Loucy (cell line): Measurements from ENCODE around the gene SLC6A13.

ENCODE experiments used
- H2AFZ ChIP-seq: fragments of 200-600 bp; sonication (generic); 2 replicates; pipeline ENCODE4 v1.6.0; 2016; ENCODE audit warnings: antibody characterized with exemption, mild to moderate bottlenecking, low read length, moderate library complexity
- H3F3A ChIP-seq: fragments of 200-600 bp; 2 replicates; pipeline ENCODE4 v1.6.0; 2016; ENCODE audit warnings: antibody characterized with exemption, low read depth, mild to moderate bottlenecking
- H3K27me3 ChIP-seq: fragments of 200-600 bp; sonication (generic); 2 replicates; pipeline ENCODE4 v1.6.1; 2014; ENCODE audit warnings: low read length, mild to moderate bottlenecking; ENCODE audit not compliant: insufficient read depth, poor library complexity, severe bottlenecking
- H3K36me3 ChIP-seq: fragments of 200-600 bp; sonication (generic); 2 replicates; pipeline ENCODE4 v1.6.1; 2016; ENCODE audit warnings: low read length; ENCODE audit not compliant: insufficient read depth
- H3K4me1 ChIP-seq: fragments of 200-600 bp; sonication (generic); 2 replicates; pipeline ENCODE4 v1.5.1; 2014; ENCODE audit warnings: low read length, mild to moderate bottlenecking; ENCODE audit not compliant: insufficient read depth, poor library complexity, severe bottlenecking
- H3K4me2 ChIP-seq: fragments of 200-600 bp; sonication (generic); 2 replicates; pipeline ENCODE4 v1.6.0; 2014; ENCODE audit warnings: antibody characterized with exemption, low read length, low read depth, mild to moderate bottlenecking; ENCODE audit not compliant: poor library complexity, severe bottlenecking
- H3K4me3 ChIP-seq: fragments of 200-600 bp; sonication (generic); 2 replicates; pipeline ENCODE4 v1.5.1; 2014; ENCODE audit warnings: low read length, mild to moderate bottlenecking, mixed read lengths; ENCODE audit not compliant: poor library complexity, severe bottlenecking
- H3K79me2 ChIP-seq: fragments of 200-600 bp; sonication (generic); 2 replicates; pipeline ENCODE4 v1.6.1; 2014; ENCODE audit warnings: low read length; ENCODE audit not compliant: insufficient read depth
- H3K9ac ChIP-seq: fragments of 200-600 bp; sonication (generic); 2 replicates; pipeline ENCODE4 v1.6.0; 2014; ENCODE audit warnings: mild to moderate bottlenecking, low read depth, low read length, moderate library complexity; ENCODE audit not compliant: poor library complexity, severe bottlenecking
- H3K9me2 ChIP-seq: fragments of 200-600 bp; sonication (generic); replicated peaks from 2 replicates; pipeline ENCODE4 v1.6.1; 2016; ENCODE audit warnings: low read depth, low read length, mixed read lengths
- H3K9me3 ChIP-seq: fragments of 200-600 bp; sonication (generic); 2 replicates; pipeline ENCODE4 v1.6.1; 2014; ENCODE audit warnings: mild to moderate bottlenecking, antibody characterized with exemption, low read length, low read depth; ENCODE audit not compliant: insufficient read depth
- H4K20me1 ChIP-seq: fragments of 200-600 bp; sonication (generic); 2 replicates; pipeline ENCODE4 v1.6.0; 2014; ENCODE audit warnings: antibody characterized with exemption, low read length, mild to moderate bottlenecking; ENCODE audit not compliant: insufficient read depth, poor library complexity, severe bottlenecking
- CTCF ChIP-seq: fragments of 200-600 bp; sonication (generic); conservative IDR thresholded peaks from 2 replicates; pipeline ENCODE4 v1.5.1; 2014; ENCODE audit warnings: mild to moderate bottlenecking, antibody characterized with exemption, low read length
- EZH2phosphoT487 ChIP-seq: fragments of 200-600 bp; IDR thresholded peaks from 2 replicates; pipeline ENCODE4 v1.6.1; 2018; ENCODE audit warnings: antibody characterized with exemption, mild to moderate bottlenecking, moderate library complexity, borderline replicate concordance

The SLC6A13 gene

GRCh38 chr12:272942-273341 lies 10.3 kb upstream of the SLC6A13 start:
- H4K20me1 ChIP-seq: no peaks in the 10 kb centered on the region
- no peaks in the 10 kb centered on the region for H3K79me2 ChIP-seq
- H3K9ac ChIP-seq: no peak overlapping the region
- H3K4me2 ChIP-seq: no peak overlapping the region
- TF ChIP-seq CTCF (no peak), EZH2phosphoT487 (no peak)
- H3K27me3 ChIP-seq: no peaks in the 10 kb centered on the region
- H3K36me3 ChIP-seq: no peaks in the 10 kb centered on the region
- H3K9me2 ChIP-seq: no peaks in the 10 kb centered on the region
- H3K4me1 ChIP-seq: peaks cover 20% of the 10 kb centered on the region
- H2AFZ ChIP-seq: no peak overlapping the region
- H3F3A ChIP-seq: no peaks in the 10 kb centered on the region
- H3K9me3 ChIP-seq: no peaks in the 10 kb centered on the region
- no peak overlapping the region for H3K4me3 ChIP-seq

- Histone ChIP-seq H3K9me3 (no peaks in the 10 kb centered on the region), H3K4me3 (no peak overlapping the region), H3F3A (no peaks in the 10 kb centered on the region), H3K9me2 (no peaks in the 10 kb centered on the region), H3K4me1 (peaks cover 21% of the 10 kb centered on the region), H3K4me2 (no peak overlapping the region), H3K27me3 (no peaks in the 10 kb centered on the region), H3K36me3 (no peaks in the 10 kb centered on the region), H3K79me2 (no peaks in the 10 kb centered on the region), H4K20me1 (no peaks in the 10 kb centered on the region), H2AFZ (no peak overlapping the region), H3K9ac (no peak overlapping the region)
- no peak for TF ChIP-seq EZH2phosphoT487
- TF ChIP-seq CTCF: no peak
Measured at GRCh38 chr12:271161-271560, 8.5 kb upstream of the SLC6A13 start.

- TF ChIP-seq EZH2phosphoT487: no peak
- no peak for TF ChIP-seq CTCF
- Histone ChIP-seq H3K27me3 (no peaks in the 10 kb centered on the region), H3K36me3 (no peaks in the 10 kb centered on the region), H2AFZ (no peak overlapping the region), H4K20me1 (no peaks in the 10 kb centered on the region), H3K9me2 (no peaks in the 10 kb centered on the region), H3K4me2 (no peak overlapping the region), H3K79me2 (no peaks in the 10 kb centered on the region), H3K4me1 (peaks cover 41% of the 10 kb centered on the region), H3K9me3 (no peaks in the 10 kb centered on the region), H3K9ac (no peak overlapping the region), H3K4me3 (no peak overlapping the region), H3F3A (peaks cover 14% of the 10 kb centered on the region)
Measured at GRCh38 chr12:269191-269590, 6.6 kb upstream of the SLC6A13 start.
